GM23338 (cell line): ENCODE measurements around the gene GIGYF1. TPM values are rescaled to one million over a fixed set of nuclear protein-coding genes. Genes with fewer than 3 reads are reported as not detected.
"Not testable (repeated sequence)": the region's sequence is repeated elsewhere in the genome, so short reads cannot be mapped to it uniquely, and the experiment has no call there.

Experiments
- ATAC-seq: fragments of 200-7000 bp; cut with Tn5 transposase; 3 replicates; pipeline ENCODE4 v1.9.1; 2020
- DNase-seq: peaks from one replicate; pipeline ENCODE4 v3.0.0-alpha.2; 2015; ENCODE audit warnings: low spot score
- H2AFZ ChIP-seq: fragments of 200-600 bp; sonication (generic); 2 replicates; pipeline ENCODE4 v1.8.0; 2016; ENCODE audit warnings: antibody characterized with exemption, mild to moderate bottlenecking, moderate library complexity
- H3F3A ChIP-seq: fragments of 200-600 bp; sonication (generic); replicated peaks from 2 replicates; pipeline ENCODE4 v1.8.0; 2017; ENCODE audit warnings: antibody characterized with exemption, mixed run types, low read depth
- H3K27ac ChIP-seq: fragments of 200-600 bp; sonication (generic); 2 replicates; pipeline ENCODE4 v1.6.1; 2016; ENCODE audit warnings: low read depth
- H3K27me3 ChIP-seq: fragments of 200-600 bp; sonication (generic); 2 replicates; pipeline ENCODE4 v1.8.0; 2016; ENCODE audit warnings: mild to moderate bottlenecking, mixed run types, moderate library complexity; ENCODE audit not compliant: insufficient read depth
- H3K36me3 ChIP-seq: fragments of 200-600 bp; sonication (generic); 2 replicates; pipeline ENCODE4 v1.8.0; 2016; ENCODE audit warnings: mild to moderate bottlenecking; ENCODE audit not compliant: insufficient read depth
- H3K4me1 ChIP-seq: fragments of 200-600 bp; sonication (generic); 2 replicates; pipeline ENCODE4 v1.8.0; 2016; ENCODE audit warnings: mild to moderate bottlenecking, moderate library complexity; ENCODE audit not compliant: insufficient read depth
- H3K4me2 ChIP-seq: fragments of 200-600 bp; sonication (generic); 2 replicates; pipeline ENCODE4 v1.7.1; 2017; ENCODE audit warnings: mixed run types
- H3K4me3 ChIP-seq: fragments of 200-600 bp; sonication (generic); 2 replicates; pipeline ENCODE4 v1.6.1; 2016; ENCODE audit warnings: mixed run types
- H3K79me2 ChIP-seq: fragments of 200-600 bp; sonication (generic); replicated peaks from 2 replicates; pipeline ENCODE4 v1.8.0; 2017; ENCODE audit warnings: mild to moderate bottlenecking; ENCODE audit not compliant: insufficient read depth
- H3K9me2 ChIP-seq: fragments of 200-600 bp; sonication (generic); 2 replicates; pipeline ENCODE4 v1.8.0; 2017; ENCODE audit not compliant: insufficient read depth
- H4K20me1 ChIP-seq: fragments of 200-600 bp; sonication (generic); replicated peaks from 2 replicates; pipeline ENCODE4 v1.8.0; 2017; ENCODE audit warnings: mild to moderate bottlenecking; ENCODE audit not compliant: insufficient read depth
- H3K27ac Mint-ChIP-seq: 2 replicates; pipeline ENCODE4 v1.8.0; 2020; ENCODE audit warnings: inconsistent platforms, mild to moderate bottlenecking, moderate library complexity, mixed read lengths
- H3K27me3 Mint-ChIP-seq: 3 replicates; pipeline ENCODE4 v1.8.0; 2022; ENCODE audit warnings: low read depth, mild to moderate bottlenecking, moderate library complexity, mixed read lengths, inconsistent platforms; ENCODE audit not compliant: insufficient read depth, poor library complexity
- H3K36me3 Mint-ChIP-seq: 3 replicates; pipeline ENCODE4 v1.8.0; 2021; ENCODE audit warnings: low read depth, mild to moderate bottlenecking, inconsistent platforms, moderate library complexity, mixed read lengths
- H3K4me1 Mint-ChIP-seq: 3 replicates; pipeline ENCODE4 v1.8.0; 2020; ENCODE audit warnings: mild to moderate bottlenecking, inconsistent platforms, mixed read lengths
- H3K4me3 Mint-ChIP-seq: 3 replicates; pipeline ENCODE4 v1.8.0; 2021; ENCODE audit warnings: moderate library complexity, mild to moderate bottlenecking, inconsistent platforms, mixed read lengths
- H3K9me3 Mint-ChIP-seq: 3 replicates; pipeline ENCODE4 v1.8.0; 2020; ENCODE audit warnings: moderate library complexity, mild to moderate bottlenecking, inconsistent platforms, mixed read lengths
- JUNB ChIP-seq: IDR thresholded peaks from one replicate; pipeline ENCODE4 v1.6.1; 2016; ENCODE audit warnings: antibody characterized with exemption; ENCODE audit not compliant: unreplicated experiment
- ZNF114 ChIP-seq: fragments of 250-450 bp; sonication (Bioruptor Pico); IDR thresholded peaks from 2 replicates; pipeline ENCODE4 v1.5.0; 2020; ENCODE audit warnings: mild to moderate bottlenecking, moderate library complexity
- ZNF331 ChIP-seq: fragments of 250-450 bp; sonication (Bioruptor Pico); IDR thresholded peaks from 2 replicates; pipeline ENCODE4 v1.5.0; 2020; ENCODE audit warnings: low read depth, mild to moderate bottlenecking, moderate library complexity
- polyA plus RNA-seq: library from polyadenylated mRNA; unstranded; fragments of >200 nt; fragmentation: Nextera tagmentation; extraction: Ambion mirVana; gene quantifications from 2 replicates; pipeline ENCODE4 v1.2.1, GENCODE V29; 2016
- total RNA-seq: library from RNA; depleted of rRNA; stranded (reverse); fragments of >200 nt; shearing (Covaris generic); gene quantifications from 2 replicates; pipeline ENCODE4 v1.2.3, GENCODE V29; 2014
- TF ChIP-seq, protein P1 (sequence below): IDR thresholded peaks from one replicate; pipeline ENCODE4 v1.6.1; 2018; ENCODE audit warnings: antibody characterized with exemption; ENCODE audit not compliant: unreplicated experiment
- TF ChIP-seq, protein P2 (sequence below): fragments of 250-450 bp; sonication (Bioruptor Pico); IDR thresholded peaks from 2 replicates; pipeline ENCODE4 v1.5.0; 2020; ENCODE audit warnings: mild to moderate bottlenecking, moderate library complexity

Gene GIGYF1
- total and polyA plus RNA-seq, 2 experiments from 2014 or later = 40.4 to 69.8 TPM

DNA sequence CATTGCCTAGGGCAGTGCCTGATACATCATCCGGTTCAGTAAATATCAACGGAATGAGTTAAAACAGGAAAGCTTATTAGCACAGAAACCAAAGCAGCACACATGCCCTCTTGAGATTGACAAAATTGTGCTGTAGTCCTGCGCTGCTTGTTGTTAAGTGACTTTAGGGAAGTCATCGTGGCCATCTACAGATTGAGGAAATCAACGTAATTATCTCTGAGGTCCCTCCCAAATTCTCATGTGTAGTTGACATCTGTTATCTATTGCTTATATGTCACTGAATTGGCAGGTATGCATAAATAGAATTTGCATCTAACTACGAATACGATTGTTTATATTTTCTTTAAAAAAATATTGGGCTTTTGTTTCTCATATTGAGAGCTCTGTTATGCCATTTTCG is 24.0 kb downstream of the GIGYF1 start:
- no peaks in the 10 kb centered on the region for H3K79me2 ChIP-seq
- H2AFZ ChIP-seq = no peak overlapping the region
- H3K27me3 ChIP-seq = peaks cover 16% of the 10 kb centered on the region
- no peak overlapping the region for H3K4me3 Mint-ChIP-seq
- DNase-seq (no peak), ATAC-seq (no peak)
- H3K9me3 Mint-ChIP-seq = no peaks in the 10 kb centered on the region; the same call in 2 of the 3 replicates
- no peak overlapping the region for H3K27ac Mint-ChIP-seq
- no peaks in the 10 kb centered on the region for H3K4me1 ChIP-seq
- H3K4me3 ChIP-seq = no peak overlapping the region
- H3K36me3 Mint-ChIP-seq = no peaks in the 10 kb centered on the region
- no peaks in the 10 kb centered on the region for H3F3A ChIP-seq
- no peak overlapping the region for H3K27ac ChIP-seq
- no peak overlapping the region for H3K4me2 ChIP-seq
- no peaks in the 10 kb centered on the region for H3K9me2 ChIP-seq
- TF ChIP-seq, protein P1, sequence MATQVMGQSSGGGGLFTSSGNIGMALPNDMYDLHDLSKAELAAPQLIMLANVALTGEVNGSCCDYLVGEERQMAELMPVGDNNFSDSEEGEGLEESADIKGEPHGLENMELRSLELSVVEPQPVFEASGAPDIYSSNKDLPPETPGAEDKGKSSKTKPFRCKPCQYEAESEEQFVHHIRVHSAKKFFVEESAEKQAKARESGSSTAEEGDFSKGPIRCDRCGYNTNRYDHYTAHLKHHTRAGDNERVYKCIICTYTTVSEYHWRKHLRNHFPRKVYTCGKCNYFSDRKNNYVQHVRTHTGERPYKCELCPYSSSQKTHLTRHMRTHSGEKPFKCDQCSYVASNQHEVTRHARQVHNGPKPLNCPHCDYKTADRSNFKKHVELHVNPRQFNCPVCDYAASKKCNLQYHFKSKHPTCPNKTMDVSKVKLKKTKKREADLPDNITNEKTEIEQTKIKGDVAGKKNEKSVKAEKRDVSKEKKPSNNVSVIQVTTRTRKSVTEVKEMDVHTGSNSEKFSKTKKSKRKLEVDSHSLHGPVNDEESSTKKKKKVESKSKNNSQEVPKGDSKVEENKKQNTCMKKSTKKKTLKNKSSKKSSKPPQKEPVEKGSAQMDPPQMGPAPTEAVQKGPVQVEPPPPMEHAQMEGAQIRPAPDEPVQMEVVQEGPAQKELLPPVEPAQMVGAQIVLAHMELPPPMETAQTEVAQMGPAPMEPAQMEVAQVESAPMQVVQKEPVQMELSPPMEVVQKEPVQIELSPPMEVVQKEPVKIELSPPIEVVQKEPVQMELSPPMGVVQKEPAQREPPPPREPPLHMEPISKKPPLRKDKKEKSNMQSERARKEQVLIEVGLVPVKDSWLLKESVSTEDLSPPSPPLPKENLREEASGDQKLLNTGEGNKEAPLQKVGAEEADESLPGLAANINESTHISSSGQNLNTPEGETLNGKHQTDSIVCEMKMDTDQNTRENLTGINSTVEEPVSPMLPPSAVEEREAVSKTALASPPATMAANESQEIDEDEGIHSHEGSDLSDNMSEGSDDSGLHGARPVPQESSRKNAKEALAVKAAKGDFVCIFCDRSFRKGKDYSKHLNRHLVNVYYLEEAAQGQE = no peak
- TF ChIP-seq, protein P2, sequence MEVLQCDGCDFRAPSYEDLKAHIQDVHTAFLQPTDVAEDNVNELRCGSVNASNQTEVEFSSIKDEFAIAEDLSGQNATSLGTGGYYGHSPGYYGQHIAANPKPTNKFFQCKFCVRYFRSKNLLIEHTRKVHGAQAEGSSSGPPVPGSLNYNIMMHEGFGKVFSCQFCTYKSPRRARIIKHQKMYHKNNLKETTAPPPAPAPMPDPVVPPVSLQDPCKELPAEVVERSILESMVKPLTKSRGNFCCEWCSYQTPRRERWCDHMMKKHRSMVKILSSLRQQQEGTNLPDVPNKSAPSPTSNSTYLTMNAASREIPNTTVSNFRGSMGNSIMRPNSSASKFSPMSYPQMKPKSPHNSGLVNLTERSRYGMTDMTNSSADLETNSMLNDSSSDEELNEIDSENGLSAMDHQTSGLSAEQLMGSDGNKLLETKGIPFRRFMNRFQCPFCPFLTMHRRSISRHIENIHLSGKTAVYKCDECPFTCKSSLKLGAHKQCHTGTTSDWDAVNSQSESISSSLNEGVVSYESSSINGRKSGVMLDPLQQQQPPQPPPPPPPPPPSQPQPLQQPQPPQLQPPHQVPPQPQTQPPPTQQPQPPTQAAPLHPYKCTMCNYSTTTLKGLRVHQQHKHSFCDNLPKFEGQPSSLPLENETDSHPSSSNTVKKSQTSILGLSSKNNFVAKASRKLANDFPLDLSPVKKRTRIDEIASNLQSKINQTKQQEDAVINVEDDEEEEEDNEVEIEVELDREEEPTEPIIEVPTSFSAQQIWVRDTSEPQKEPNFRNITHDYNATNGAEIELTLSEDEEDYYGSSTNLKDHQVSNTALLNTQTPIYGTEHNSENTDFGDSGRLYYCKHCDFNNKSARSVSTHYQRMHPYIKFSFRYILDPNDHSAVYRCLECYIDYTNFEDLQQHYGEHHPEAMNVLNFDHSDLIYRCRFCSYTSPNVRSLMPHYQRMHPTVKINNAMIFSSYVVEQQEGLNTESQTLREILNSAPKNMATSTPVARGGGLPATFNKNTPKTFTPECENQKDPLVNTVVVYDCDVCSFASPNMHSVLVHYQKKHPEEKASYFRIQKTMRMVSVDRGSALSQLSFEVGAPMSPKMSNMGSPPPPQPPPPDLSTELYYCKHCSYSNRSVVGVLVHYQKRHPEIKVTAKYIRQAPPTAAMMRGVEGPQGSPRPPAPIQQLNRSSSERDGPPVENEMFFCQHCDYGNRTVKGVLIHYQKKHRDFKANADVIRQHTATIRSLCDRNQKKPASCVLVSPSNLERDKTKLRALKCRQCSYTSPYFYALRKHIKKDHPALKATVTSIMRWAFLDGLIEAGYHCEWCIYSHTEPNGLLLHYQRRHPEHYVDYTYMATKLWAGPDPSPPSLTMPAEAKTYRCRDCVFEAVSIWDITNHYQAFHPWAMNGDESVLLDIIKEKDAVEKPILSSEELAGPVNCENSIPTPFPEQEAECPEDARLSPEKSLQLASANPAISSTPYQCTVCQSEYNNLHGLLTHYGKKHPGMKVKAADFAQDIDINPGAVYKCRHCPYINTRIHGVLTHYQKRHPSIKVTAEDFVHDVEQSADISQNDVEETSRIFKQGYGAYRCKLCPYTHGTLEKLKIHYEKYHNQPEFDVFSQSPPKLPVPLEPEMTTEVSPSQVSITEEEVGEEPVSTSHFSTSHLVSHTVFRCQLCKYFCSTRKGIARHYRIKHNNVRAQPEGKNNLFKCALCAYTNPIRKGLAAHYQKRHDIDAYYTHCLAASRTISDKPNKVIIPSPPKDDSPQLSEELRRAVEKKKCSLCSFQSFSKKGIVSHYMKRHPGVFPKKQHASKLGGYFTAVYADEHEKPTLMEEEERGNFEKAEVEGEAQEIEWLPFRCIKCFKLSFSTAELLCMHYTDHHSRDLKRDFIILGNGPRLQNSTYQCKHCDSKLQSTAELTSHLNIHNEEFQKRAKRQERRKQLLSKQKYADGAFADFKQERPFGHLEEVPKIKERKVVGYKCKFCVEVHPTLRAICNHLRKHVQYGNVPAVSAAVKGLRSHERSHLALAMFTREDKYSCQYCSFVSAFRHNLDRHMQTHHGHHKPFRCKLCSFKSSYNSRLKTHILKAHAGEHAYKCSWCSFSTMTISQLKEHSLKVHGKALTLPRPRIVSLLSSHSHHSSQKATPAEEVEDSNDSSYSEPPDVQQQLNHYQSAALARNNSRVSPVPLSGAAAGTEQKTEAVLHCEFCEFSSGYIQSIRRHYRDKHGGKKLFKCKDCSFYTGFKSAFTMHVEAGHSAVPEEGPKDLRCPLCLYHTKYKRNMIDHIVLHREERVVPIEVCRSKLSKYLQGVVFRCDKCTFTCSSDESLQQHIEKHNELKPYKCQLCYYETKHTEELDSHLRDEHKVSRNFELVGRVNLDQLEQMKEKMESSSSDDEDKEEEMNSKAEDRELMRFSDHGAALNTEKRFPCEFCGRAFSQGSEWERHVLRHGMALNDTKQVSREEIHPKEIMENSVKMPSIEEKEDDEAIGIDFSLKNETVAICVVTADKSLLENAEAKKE (CRISPR knock-in tag) = no peak
- TF ChIP-seq ZNF331 (no peak), ZNF114 (CRISPR knock-in tag) (no peak), JUNB (no peak)
- no peaks in the 10 kb centered on the region for H4K20me1 ChIP-seq
- H3K27me3 Mint-ChIP-seq = peaks cover 31% of the 10 kb centered on the region
- H3K36me3 ChIP-seq = no peaks in the 10 kb centered on the region
- H3K4me1 Mint-ChIP-seq = no peaks in the 10 kb centered on the region

DNA sequence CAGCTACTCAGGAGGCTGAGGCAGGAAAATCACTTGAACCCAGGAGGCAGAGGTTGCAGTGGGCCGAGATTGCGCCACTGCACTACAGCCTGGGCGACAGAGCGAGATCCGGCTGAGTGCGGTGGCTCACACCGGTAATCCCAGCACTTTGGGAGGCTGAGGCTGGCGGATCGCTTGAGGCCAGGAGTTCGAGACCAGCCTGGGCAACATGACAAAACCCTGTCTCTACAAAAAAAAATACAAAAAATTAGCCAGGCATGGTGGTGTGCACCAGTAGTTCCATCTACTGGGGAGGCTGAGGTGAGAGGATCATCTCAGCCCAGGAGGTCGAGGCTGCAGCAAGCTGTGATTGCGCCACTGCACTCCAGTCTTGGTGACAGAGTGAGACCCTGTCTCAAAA is 24.9 kb downstream of the GIGYF1 start:
- not testable (repeated sequence) for H3K79me2 ChIP-seq, H3K9me2 ChIP-seq, H3K4me2 ChIP-seq, H4K20me1 ChIP-seq, H3K9me3 Mint-ChIP-seq, H3K4me1 ChIP-seq, DNase-seq, H3K4me1 Mint-ChIP-seq, ATAC-seq, H3K27ac Mint-ChIP-seq, H3K36me3 ChIP-seq, H3K4me3 ChIP-seq, H3K4me3 Mint-ChIP-seq, H3F3A ChIP-seq, H3K27ac ChIP-seq, H2AFZ ChIP-seq, H3K36me3 Mint-ChIP-seq
- peaks cover 25% of the 10 kb centered on the region for H3K27me3 Mint-ChIP-seq
- peaks cover 16% of the 10 kb centered on the region for H3K27me3 ChIP-seq
